NCI-H1694 (cell line): ENCODE results near the gene TNFSF4.
"Not testable (repeated sequence)": the region's sequence is repeated elsewhere in the genome, so short reads cannot be mapped to it uniquely, and the experiment has no call there.

Experiments used
- DNase-seq: peaks from one replicate; lab custom pipeline; 2025; lab: John Stamatoyannopoulos, UW

Gene TNFSF4

DNA sequence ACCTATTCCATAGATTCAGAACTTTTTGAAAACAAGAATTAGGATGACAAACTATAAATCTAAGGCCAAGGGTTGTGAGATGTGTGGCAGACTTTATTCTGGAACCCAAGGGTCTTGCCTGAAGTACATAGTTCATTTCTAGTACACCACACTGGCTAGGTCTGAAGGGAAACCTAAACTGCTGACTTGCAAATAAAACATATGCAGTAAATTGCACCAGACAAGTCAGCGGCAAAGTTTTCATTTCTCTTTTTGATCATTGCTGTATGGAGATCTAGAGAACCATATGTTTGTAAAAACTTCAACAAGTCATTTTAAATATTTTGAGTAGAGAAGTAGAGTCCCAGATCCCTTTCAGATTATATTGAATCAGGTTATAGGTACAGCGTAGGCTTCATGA is 43.9 kb downstream of the TNFSF4 start:
- DNase-seq, result no peak

DNA sequence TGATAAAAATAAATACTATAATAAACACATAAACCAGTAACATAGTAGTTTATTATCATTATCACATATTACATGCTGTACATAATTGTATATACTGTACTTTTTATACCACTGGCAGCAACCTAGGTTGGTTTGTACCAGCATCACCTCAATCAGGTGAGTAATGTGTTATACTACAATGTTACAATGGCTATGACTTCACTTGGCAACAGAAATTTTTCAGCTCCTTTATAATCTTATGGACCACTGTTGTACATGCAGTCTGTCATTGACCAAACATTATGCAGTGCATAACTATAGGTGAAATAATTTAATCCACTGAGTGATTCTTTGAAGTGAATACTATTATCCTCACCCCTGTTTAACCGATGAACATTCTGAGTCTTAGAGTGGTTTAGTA is 44.5 kb downstream of the TNFSF4 start:
- DNase-seq, result no peak

DNA sequence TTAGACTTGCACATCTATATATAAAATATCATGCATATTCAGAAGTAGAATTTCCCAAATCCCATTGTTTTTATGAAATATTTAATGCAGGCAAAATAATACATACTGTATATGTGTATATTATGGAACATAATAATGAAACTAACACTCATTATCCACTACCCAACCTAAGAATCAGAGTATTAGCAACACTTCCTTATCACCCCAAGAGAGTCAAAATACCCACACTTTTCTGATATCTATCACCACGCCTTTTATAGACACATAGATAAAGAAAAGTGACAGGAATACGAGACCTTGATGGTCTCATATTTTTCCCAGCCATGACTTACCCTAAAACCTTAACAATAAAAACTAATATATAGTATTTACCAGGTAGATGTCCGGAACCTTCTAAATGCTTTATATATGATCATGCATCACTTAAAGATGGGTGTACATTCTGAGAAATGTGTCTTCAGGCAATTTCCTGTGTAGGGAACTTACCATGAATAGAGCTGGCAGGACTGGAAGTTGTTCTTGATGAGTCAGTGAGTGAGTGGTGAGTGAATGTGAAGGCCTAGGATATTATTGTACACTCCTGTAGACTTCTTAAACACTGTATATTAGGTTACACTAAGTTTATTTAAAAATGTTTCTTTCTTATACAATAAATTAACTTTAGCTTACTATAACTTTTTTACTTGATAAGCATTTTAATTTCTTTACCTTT is 45.5 kb downstream of the TNFSF4 start:
- no peak for DNase-seq

GRCh38 chr1:173153964-173154363 is 53.2 kb downstream of the TNFSF4 start:
- not testable (repeated sequence) for DNase-seq

- DNase-seq, result no peak
These were observed 53.6 kb downstream of the TNFSF4 start for GRCh38 chr1:173153503-173153902.

GRCh38 chr1:173152598-173152997 is 54.5 kb downstream of the TNFSF4 start:
- no peak for DNase-seq

- no peak for DNase-seq
These were observed 56.3 kb downstream of the TNFSF4 start for GRCh38 chr1:173150795-173151194.

GRCh38 chr1:173149887-173150286 is 57.2 kb downstream of the TNFSF4 start:
- DNase-seq, result no peak

- DNase-seq, result no peak
These were observed 58.2 kb downstream of the TNFSF4 start for GRCh38 chr1:173148971-173149370.

DNA sequence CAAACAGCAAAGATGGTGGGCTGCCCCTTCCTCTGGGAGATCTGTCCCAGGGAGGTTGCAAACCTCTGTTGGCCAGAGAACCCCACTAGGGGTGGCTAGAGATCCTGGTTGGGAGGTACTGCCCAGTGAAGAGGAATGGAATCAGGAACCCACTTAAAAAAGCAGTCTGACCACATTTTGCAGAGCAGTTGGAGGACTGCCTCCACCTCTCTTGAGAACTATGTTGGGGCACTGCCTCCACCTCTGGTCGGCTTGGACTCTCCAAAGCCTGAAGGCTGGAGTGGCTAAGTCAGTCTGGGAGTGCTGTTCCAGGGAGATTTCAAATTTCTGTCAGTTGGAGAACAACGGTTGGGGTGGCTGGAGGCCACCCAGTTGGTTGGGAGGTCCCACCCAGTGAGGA is 58.6 kb downstream of the TNFSF4 start:
- no peak for DNase-seq

DNA sequence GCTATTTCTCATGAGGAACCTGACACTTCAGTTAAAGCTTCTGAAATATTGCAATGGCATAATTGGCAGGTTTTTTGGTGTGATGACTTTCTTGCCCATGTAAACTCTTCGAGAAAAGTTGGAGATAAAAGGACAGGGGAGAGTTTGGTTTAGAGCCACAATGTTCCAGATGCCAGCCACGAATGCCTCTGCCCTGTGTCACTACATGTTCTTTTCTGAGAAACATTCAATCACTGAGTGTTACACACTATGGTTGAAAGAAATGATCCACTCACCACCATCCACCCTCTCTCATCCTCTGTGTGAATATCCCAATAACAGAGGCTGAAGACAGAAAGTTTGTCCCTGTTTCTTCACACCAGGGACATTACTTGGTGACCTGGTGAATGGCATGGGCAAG is 66.4 kb downstream of the TNFSF4 start:
- DNase-seq, result no peak

DNA sequence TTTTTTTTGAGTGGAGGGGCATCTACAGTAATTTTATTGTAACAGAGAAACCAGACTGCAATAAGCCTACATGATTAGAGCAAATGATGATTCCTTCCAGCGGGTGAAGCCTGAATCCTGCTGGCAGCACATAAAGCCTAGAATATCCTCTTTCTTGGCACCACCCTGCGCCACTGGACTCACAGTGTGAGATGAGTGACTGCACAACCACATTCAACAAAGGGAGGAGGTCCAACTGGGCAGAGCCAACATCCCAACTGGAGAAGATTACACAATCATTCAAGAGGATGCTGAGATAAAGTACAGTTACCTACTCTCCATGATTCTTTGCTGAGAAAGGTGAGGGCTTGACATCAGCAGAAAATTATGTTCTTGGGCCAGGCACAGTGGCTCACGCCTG is 67.4 kb downstream of the TNFSF4 start:
- DNase-seq, result no peak

- DNase-seq, result no peak
These were observed 69.9 kb downstream of the TNFSF4 start for GRCh38 chr1:173137107-173137706.

DNA sequence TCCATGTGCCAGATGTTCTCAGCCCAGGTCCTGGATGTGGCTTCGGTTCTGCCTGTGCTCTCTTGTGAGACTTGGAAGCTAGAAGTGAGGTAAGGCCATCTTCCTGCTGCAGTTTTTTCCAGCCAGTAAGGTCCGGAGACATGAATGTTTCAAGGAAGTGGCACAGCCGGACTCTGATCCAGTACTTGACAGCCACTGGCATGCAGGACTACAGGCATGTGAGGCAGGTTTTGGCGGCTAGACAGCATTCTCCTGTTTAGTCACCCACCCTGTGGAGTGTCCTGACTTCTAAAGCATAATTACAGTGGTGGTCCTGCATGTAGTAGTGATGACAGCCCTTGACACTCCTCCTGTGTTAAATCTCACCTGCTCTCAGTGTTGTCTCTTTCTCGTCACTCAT is 72.3 kb downstream of the TNFSF4 start:
- DNase-seq, result no peak

- DNase-seq, result no peak
These were observed 73.1 kb downstream of the TNFSF4 start for GRCh38 chr1:173134029-173134428.
